Urinary bladder (tissue), 4 donors: ENCODE results near the gene RNH1. TPM values are rescaled to one million over a fixed set of nuclear protein-coding genes. Genes with fewer than 3 reads are reported as not detected.

Experiments used
- DNase-seq: peaks from one replicate; pipeline ENCODE4 v3.0.0-alpha.2; 2015; ENCODE audit errors: extremely low spot score
- H3K27ac ChIP-seq: one replicate; pipeline ENCODE4 v1.5.1; 2013; ENCODE audit warnings: low read depth, mild to moderate bottlenecking, moderate library complexity
- H3K36me3 ChIP-seq: one replicate; pipeline ENCODE4 v1.6.1; 2013; ENCODE audit warnings: mild to moderate bottlenecking, moderate library complexity; ENCODE audit not compliant: insufficient read depth
- H3K4me1 ChIP-seq: one replicate; pipeline ENCODE4 v1.6.1; 2013; ENCODE audit warnings: mild to moderate bottlenecking, moderate library complexity; ENCODE audit not compliant: insufficient read depth
- H3K4me3 ChIP-seq: one replicate; pipeline ENCODE4 v1.5.1; 2013; ENCODE audit warnings: low read depth, low read length
- WGBS: extraction: QIAGEN DNeasy Blood & Tissue Kit; methylation state at CpG from one replicate; pipeline ENCODE4 v1.1.7; 2013; 5-methylcytosine and 5-hydroxymethylcytosine counted together
- polyA plus RNA-seq: library from polyadenylated mRNA; stranded (reverse); fragments of 200-250 nt; gene quantifications from one replicate; pipeline ENCODE4 v1.2.3, GENCODE V29; 2013
- total RNA-seq: library from RNA; depleted of rRNA; stranded (reverse); fragments of >200 nt; gene quantifications from one replicate; pipeline ENCODE4 v1.2.3, GENCODE V29; 2014
- donor health status: healthy with polysubstance abuse.
- donor health status: healthy.

The RNH1 gene
- total and polyA plus RNA-seq, 2 donors, result 71.5 to 271 TPM

DNA sequence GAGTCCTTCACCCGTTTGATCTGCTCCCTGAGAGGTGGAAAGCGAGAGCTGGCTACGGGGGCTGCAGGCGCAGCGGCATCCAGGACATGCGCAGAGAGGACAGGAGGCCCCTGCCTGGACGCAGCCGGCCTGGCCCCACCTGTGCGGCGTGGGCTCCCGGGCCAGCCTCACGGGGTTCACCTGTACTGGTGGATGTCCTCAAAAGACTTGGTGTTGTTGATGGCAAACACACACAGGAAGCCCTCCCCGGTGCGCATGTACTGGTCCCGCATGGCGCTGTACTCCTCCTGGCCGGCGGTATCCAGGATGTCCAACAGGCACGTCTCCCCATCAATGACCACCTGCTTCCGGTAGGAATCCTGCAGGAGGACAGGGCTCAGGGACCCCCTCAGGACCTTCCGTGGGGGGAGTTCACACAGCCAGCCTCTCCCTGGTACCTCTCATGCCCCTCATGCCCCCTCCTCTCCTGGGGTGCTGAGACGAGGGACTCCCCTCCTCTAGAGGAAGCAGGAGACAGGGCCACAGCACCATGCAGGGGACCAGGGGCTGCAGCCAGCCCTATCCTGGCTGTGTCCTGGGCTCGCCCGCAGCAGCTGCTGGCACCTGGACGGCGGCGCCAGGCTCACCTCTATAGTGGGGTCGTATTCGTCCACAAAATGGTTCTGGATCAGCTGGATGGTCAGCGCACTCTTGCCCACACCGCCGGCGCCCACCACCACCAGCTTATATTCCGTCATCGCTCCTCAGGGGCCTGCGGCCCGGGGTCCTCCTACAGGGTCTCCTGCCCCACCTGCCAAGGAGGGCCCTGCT is 26.7 kb upstream of the RNH1 start:
- no peak for DNase-seq
- Histone ChIP-seq H3K27ac (no peak overlapping the region), H3K4me1 (no peaks in the 10 kb centered on the region), H3K36me3 (peaks cover 7% of the 10 kb centered on the region), H3K4me3 (peak overlapping the region; percentile 86)
- WGBS, result 94% methylated on average over 37 of the region's 37 CpGs

GRCh38 chr11:532986-533585 is 26.0 kb upstream of the RNH1 start:
- H3K36me3 ChIP-seq, result peaks cover 7% of the 10 kb centered on the region
- H3K27ac ChIP-seq, result no peak overlapping the region
- WGBS, result 92% methylated on average over 33 of the region's 33 CpGs
- DNase-seq, result no peak
- no peaks in the 10 kb centered on the region for H3K4me1 ChIP-seq
- no peak overlapping the region for H3K4me3 ChIP-seq

DNA sequence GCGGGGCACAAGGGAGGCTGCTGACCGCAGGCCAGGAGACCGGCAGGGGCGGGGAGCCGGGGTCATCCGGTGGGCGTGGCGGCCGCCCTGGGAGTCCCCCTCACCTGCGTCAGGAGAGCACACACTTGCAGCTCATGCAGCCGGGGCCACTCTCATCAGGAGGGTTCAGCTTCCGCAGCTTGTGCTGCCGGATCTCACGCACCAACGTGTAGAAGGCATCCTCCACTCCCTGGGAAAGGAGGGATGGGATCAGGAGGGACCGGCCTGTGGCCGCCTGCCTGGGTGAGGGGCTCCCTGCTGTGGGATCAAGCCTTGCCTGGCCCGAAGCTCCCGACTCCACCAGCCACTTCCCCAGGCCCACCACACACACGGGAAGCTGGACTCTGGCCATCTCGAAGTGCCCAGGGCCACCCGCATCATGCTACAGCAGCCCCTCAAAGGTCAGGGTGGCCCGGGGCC is 25.5 kb upstream of the RNH1 start:
- 87% methylated on average over 23 of the region's 23 CpGs for WGBS

GRCh38 chr11:531919-532526 is 25.0 kb upstream of the RNH1 start:
- Histone ChIP-seq H3K36me3 (peaks cover 7% of the 10 kb centered on the region), H3K4me3 (no peak overlapping the region), H3K4me1 (no peaks in the 10 kb centered on the region), H3K27ac (no peak overlapping the region)
- 90% methylated on average over 18 of the region's 18 CpGs for WGBS
- no peak for DNase-seq

More for the DNA sequence above, 25.5 kb upstream of the RNH1 start:
- Histone ChIP-seq H3K4me1 (no peaks in the 10 kb centered on the region), H3K27ac (no peak overlapping the region), H3K36me3 (peaks cover 7% of the 10 kb centered on the region), H3K4me3 (no peak overlapping the region)
- no peak for DNase-seq

- H3K36me3 ChIP-seq, result peaks cover 7% of the 10 kb centered on the region
- DNase-seq, result no peak
- H3K4me1 ChIP-seq, result no peaks in the 10 kb centered on the region
- no peak overlapping the region for H3K27ac ChIP-seq
- 85% methylated on average over 28 of the region's 28 CpGs for WGBS
- H3K4me3 ChIP-seq, result no peak overlapping the region
Measured at GRCh38 chr11:530960-531831, 24.2 kb upstream of the RNH1 start.

DNA sequence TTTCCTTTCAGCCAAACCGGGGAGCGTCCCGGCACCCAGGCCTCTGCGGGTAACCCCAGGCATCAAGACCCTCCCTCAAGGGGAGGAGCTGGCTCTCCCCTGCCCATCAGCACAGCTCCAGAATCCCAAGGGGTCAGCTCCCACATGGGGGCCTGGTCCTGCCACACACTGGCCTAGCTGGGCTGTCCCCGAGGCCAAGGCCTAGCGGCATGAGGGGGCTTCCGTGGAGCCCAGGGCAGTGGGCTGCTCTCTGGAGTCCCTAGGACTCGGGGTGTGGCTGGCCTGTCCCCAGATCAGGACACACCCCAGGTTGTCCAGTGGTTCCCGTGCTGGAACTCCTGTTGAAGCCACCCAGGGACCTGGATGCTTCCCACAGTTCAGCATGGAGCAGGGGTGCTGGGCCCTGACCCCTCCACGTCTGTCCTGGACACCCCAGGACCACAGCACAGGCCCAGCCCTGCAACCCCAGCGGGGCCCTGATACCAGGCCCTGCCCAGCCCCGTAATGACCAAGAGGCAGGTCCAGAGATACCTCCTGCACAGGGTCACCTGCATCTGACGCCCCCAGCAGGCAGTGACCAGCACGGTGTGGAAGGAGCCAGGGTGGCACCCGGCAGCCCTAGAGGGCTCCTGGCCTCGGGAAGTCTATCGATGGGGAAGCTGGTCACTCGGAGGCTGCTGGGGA is 22.8 kb upstream of the RNH1 start:
- no peak for DNase-seq
- WGBS, result 78% methylated on average over 18 of the region's 18 CpGs
- H3K4me1 ChIP-seq, result no peaks in the 10 kb centered on the region
- no peak overlapping the region for H3K27ac ChIP-seq
- H3K4me3 ChIP-seq, result no peak overlapping the region
- peaks cover 7% of the 10 kb centered on the region for H3K36me3 ChIP-seq

- Histone ChIP-seq H3K36me3 (peaks cover 7% of the 10 kb centered on the region), H3K27ac (no peak overlapping the region), H3K4me3 (no peak overlapping the region), H3K4me1 (no peaks in the 10 kb centered on the region)
- WGBS, result 71% methylated on average over 29 of the region's 29 CpGs
- no peak for DNase-seq
Measured at GRCh38 chr11:528815-529727, 22.0 kb upstream of the RNH1 start.

DNA sequence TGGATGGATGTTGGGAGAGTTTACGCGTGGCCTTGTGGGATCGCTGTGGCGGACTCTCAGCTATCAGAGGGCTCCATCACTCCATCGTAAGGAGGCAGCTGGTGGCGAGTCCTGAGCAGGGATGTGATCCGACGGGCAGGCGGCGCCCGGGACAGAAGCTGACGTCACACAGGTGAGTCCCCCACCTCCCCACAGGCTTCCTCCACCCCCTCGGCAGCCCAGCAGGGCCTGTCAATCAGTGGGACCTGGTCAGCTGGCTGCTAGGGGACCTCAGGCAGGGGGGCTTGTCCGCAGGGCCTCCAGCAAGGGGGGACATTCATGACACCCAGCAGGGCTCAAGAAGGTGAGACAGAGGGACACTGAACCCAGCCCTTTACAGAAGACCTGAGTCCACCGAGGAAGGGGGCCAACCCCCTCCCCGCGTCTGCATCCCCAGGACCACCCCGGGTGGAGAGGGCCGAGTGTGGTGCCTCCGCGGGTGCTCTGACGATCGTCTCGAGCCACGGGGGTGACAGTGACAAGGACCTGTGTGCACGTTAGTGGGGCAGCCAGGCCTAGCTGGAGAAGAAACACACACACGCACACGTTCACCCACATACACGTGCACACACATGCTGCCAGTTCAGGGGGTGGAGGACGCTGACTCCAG is 21.2 kb upstream of the RNH1 start:
- Histone ChIP-seq H3K4me3 (no peak overlapping the region), H3K36me3 (peaks cover 7% of the 10 kb centered on the region), H3K4me1 (no peaks in the 10 kb centered on the region), H3K27ac (no peak overlapping the region)
- WGBS, result 80% methylated on average over 30 of the region's 30 CpGs
- no peak for DNase-seq

GRCh38 chr11:526192-526591 is 19.1 kb upstream of the RNH1 start:
- H3K27ac ChIP-seq, result no peak overlapping the region
- no peaks in the 10 kb centered on the region for H3K4me1 ChIP-seq
- DNase-seq, result no peak
- 75% methylated on average over 17 of the region's 17 CpGs for WGBS
- no peak overlapping the region for H3K4me3 ChIP-seq
- H3K36me3 ChIP-seq, result no peaks in the 10 kb centered on the region

GRCh38 chr11:521177-521688 is 14.2 kb upstream of the RNH1 start:
- H3K36me3 ChIP-seq, result no peaks in the 10 kb centered on the region
- 88% methylated on average over 10 of the region's 10 CpGs for WGBS
- H3K27ac ChIP-seq, result no peak overlapping the region
- no peak overlapping the region for H3K4me3 ChIP-seq
- no peak for DNase-seq
- H3K4me1 ChIP-seq, result no peaks in the 10 kb centered on the region

- WGBS, result 92% methylated on average over 39 of the region's 39 CpGs
- DNase-seq, result no peak
Measured at GRCh38 chr11:520428-521176, 13.6 kb upstream of the RNH1 start.

More at GRCh38 chr11:520428-521176, 13.6 kb upstream of the RNH1 start:
- no peaks in the 10 kb centered on the region for H3K36me3 ChIP-seq
- no peak overlapping the region for H3K27ac ChIP-seq
- no peaks in the 10 kb centered on the region for H3K4me1 ChIP-seq
- no peak overlapping the region for H3K4me3 ChIP-seq
